IPS-18a (cell line): ENCODE data around the gene KCNJ4.
"Not testable (repeated sequence)": the region's sequence is repeated elsewhere in the genome, so short reads cannot be mapped to it uniquely, and the experiment has no call there.

Experiments
- H3K27ac ChIP-seq: one replicate; pipeline ENCODE4 v1.5.1; 2013; ENCODE audit warnings: low read length
- H3K27me3 ChIP-seq: one replicate; pipeline ENCODE4 v1.6.1; 2013; ENCODE audit warnings: mild to moderate bottlenecking, low read length; ENCODE audit not compliant: control insufficient read depth, insufficient read depth
- H3K36me3 ChIP-seq: one replicate; pipeline ENCODE4 v1.6.1; 2013; ENCODE audit warnings: low read depth, low read length; ENCODE audit not compliant: control insufficient read depth
- H3K4me1 ChIP-seq: one replicate; pipeline ENCODE4 v1.6.1; 2013; ENCODE audit warnings: low read depth, low read length; ENCODE audit not compliant: control insufficient read depth
- H3K4me3 ChIP-seq: one replicate; pipeline ENCODE4 v1.5.1; 2013; ENCODE audit warnings: low read length
- H3K9ac ChIP-seq: one replicate; pipeline ENCODE4 v1.6.1; 2013; ENCODE audit warnings: mild to moderate bottlenecking, low read length, moderate library complexity
- H3K9me3 ChIP-seq: one replicate; pipeline ENCODE4 v1.6.1; 2013; ENCODE audit warnings: low read depth, low read length; ENCODE audit not compliant: control insufficient read depth

Gene KCNJ4

GRCh38 chr22:38398609-38399461 is 56.2 kb downstream of the KCNJ4 start:
- Histone ChIP-seq H3K9ac (peak overlapping the region; percentile 87), H3K9me3 (no peaks in the 10 kb centered on the region), H3K4me1 (peaks cover 48% of the 10 kb centered on the region), H3K36me3 (no peaks in the 10 kb centered on the region), H3K27me3 (no peaks in the 10 kb centered on the region), H3K4me3 (peak overlapping the region; percentile 79), H3K27ac (no peak overlapping the region)

GRCh38 chr22:38398181-38398608 is 56.8 kb downstream of the KCNJ4 start:
- H3K27ac ChIP-seq, H3K9me3 ChIP-seq, H3K36me3 ChIP-seq, H3K27me3 ChIP-seq: not testable (repeated sequence)
- Histone ChIP-seq H3K4me1 (peaks cover 54% of the 10 kb centered on the region), H3K9ac (peak overlapping the region; percentile 87), H3K4me3 (peak overlapping the region; percentile 84)

DNA sequence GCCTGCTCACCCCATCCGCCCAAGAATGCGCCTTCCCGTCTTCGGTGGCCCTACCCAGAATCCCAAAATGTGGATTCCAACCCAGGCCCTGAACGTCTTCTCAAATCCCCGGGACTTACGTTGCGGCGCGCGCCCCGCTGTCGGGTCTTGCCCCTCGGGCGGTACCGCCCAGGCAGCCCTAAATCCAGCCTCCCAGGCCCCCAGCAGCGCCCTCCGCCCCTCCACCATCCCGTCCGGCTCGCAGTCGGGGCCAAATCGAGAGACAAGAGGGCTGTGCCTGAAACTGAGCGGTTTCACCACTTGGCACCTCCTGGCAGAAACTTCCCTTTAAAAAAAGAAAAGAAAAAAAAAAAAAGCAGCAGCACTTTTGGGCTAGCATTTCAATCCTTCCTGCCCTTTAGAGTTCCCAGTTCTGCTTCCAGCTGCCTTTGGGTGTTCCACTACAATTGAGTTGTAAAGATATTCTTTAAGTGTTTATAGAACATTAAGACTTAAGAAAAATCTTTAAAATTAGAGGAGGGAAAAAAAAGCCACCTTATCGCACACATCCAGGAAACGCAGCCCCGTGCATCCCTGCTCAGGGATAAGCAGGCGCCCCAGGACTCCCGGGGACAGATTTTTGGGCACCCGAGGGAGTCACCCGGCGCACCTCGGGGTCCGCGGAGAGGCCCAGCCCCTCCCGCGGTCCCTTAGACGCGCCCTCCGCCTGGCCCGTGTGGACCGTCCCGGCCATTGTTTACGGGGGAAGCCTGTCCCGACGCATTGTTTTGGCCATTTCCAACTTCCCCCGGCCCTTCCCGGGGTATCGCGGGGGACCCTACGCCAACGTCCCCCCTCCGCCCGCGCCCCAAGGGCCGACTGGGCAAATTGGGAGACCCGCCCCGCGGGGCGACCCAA is 57.6 kb downstream of the KCNJ4 start:
- H3K9me3 ChIP-seq, result no peaks in the 10 kb centered on the region
- H3K27ac ChIP-seq, result peak overlapping the region; percentile 79
- no peaks in the 10 kb centered on the region for H3K36me3 ChIP-seq
- H3K4me3 ChIP-seq, result peak overlapping the region; percentile 84
- H3K4me1 ChIP-seq, result peaks cover 60% of the 10 kb centered on the region
- H3K27me3 ChIP-seq, result no peaks in the 10 kb centered on the region
- H3K9ac ChIP-seq, result peak overlapping the region; percentile 87

- peak overlapping the region; percentile 79 for H3K27ac ChIP-seq
- H3K4me3 ChIP-seq, result peak overlapping the region; percentile 84
- peak overlapping the region; percentile 87 for H3K9ac ChIP-seq
Measured at GRCh38 chr22:38396440-38397069, 58.4 kb downstream of the KCNJ4 start.

GRCh38 chr22:38395944-38396343 is 59.1 kb downstream of the KCNJ4 start:
- H3K4me3 ChIP-seq, result peak overlapping the region; percentile 84
- not testable (repeated sequence) for H3K27me3 ChIP-seq, H3K36me3 ChIP-seq, H3K9me3 ChIP-seq, H3K27ac ChIP-seq
- H3K4me1 ChIP-seq, result peaks cover 55% of the 10 kb centered on the region
- peak overlapping the region; percentile 87 for H3K9ac ChIP-seq

More at GRCh38 chr22:38396440-38397069, 58.4 kb downstream of the KCNJ4 start:
- H3K27me3 ChIP-seq, H3K36me3 ChIP-seq, H3K9me3 ChIP-seq: not testable (repeated sequence)
- H3K4me1 ChIP-seq, result peaks cover 56% of the 10 kb centered on the region

- H3K27ac ChIP-seq, result peak overlapping the region; percentile 80
- H3K9ac ChIP-seq, result peak overlapping the region; percentile 87
- not testable (repeated sequence) for H3K36me3 ChIP-seq, H3K9me3 ChIP-seq, H3K27me3 ChIP-seq
- peaks cover 52% of the 10 kb centered on the region for H3K4me1 ChIP-seq
- H3K4me3 ChIP-seq, result peak overlapping the region; percentile 84
Measured at GRCh38 chr22:38394929-38395624, 59.9 kb downstream of the KCNJ4 start.

GRCh38 chr22:38389428-38389818 is 65.6 kb downstream of the KCNJ4 start:
- not testable (repeated sequence) for H3K9ac ChIP-seq, H3K27me3 ChIP-seq, H3K4me3 ChIP-seq, H3K36me3 ChIP-seq, H3K27ac ChIP-seq, H3K9me3 ChIP-seq
- peaks cover 45% of the 10 kb centered on the region for H3K4me1 ChIP-seq

- H3K36me3 ChIP-seq, H3K9ac ChIP-seq, H3K4me3 ChIP-seq, H3K27me3 ChIP-seq, H3K9me3 ChIP-seq, H3K27ac ChIP-seq: not testable (repeated sequence)
- peaks cover 39% of the 10 kb centered on the region for H3K4me1 ChIP-seq
Measured at GRCh38 chr22:38388506-38389427, 66.2 kb downstream of the KCNJ4 start.

GRCh38 chr22:38386918-38387317 is 68.1 kb downstream of the KCNJ4 start:
- H3K27me3 ChIP-seq, H3K9ac ChIP-seq, H3K9me3 ChIP-seq, H3K27ac ChIP-seq, H3K4me3 ChIP-seq, H3K36me3 ChIP-seq: not testable (repeated sequence)
- peaks cover 39% of the 10 kb centered on the region for H3K4me1 ChIP-seq

DNA sequence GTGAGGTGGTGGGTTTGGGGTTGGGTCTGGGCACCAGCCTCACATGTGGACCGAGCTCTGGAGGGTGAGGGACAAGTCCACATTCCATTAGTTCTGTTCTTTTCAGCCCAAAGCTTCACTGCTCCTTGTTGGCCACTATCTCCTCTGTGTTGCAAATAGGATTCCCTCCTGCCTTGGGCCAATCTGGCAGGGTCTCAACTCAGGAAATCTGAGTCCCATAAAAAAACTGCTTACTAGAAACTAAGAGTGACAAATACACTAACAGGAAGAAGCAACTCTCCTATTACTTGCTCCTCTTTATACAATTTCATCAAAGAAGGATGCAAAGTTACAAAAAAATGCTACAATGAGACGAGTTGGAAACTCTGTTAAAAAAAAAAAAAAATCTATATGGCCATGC is 71.6 kb downstream of the KCNJ4 start:
- Histone ChIP-seq H3K27me3 (no peaks in the 10 kb centered on the region), H3K9me3 (no peaks in the 10 kb centered on the region), H3K4me1 (peaks cover 20% of the 10 kb centered on the region), H3K36me3 (peaks cover 16% of the 10 kb centered on the region), H3K4me3 (no peak overlapping the region), H3K9ac (no peak overlapping the region), H3K27ac (no peak overlapping the region)
